Peyer's patch (tissue), 4 donors: ENCODE data around the gene CLASP1. TPM values are rescaled to one million over a fixed set of nuclear protein-coding genes. Genes with fewer than 3 reads are reported as not detected.

Experiments
- DNase-seq, 3 donors: peaks; one replicate each; pipeline ENCODE4 v3.0.0-alpha.2; 2017 to 2019
- H3K27ac ChIP-seq, 4 donors: fragments of 200-600 bp; sonication (generic); one replicate each; pipeline ENCODE4 v1.5.1; 2016 to 2019
- H3K27me3 ChIP-seq, 2 donors: fragments of 200-600 bp; sonication (generic); one replicate each; pipeline ENCODE4 v1.5.1; 2019
- H3K36me3 ChIP-seq, 3 donors: fragments of 200-600 bp; sonication (generic); one replicate each; pipeline ENCODE4 v1.5.1; 2016 to 2019
- H3K4me1 ChIP-seq, 4 donors: fragments of 200-600 bp; sonication (generic); one replicate each; pipeline ENCODE4 v1.5.1; 2016 to 2019
- H3K4me3 ChIP-seq, 4 donors: fragments of 200-600 bp; sonication (generic); 1 replicate in 3 of 4; 2 replicates in 1 of 4; pipeline ENCODE4 v1.5.1; 2016 to 2019; ENCODE audit warnings: mild to moderate bottlenecking in 1 of 4
- H3K9me3 ChIP-seq, 4 donors: fragments of 200-600 bp; sonication (generic); one replicate each; pipeline ENCODE4 v1.5.1; 2016 to 2019; ENCODE audit warnings: mild to moderate bottlenecking in 1 of 4
- POLR2A ChIP-seq, 2 donors: fragments of 450-650 bp; IDR thresholded peaks; one replicate each; pipeline ENCODE4 v1.5.1; 2017; ENCODE audit warnings: antibody characterized with exemption in 2 of 2, mild to moderate bottlenecking in 2 of 2, moderate library complexity in 2 of 2
- total RNA-seq, 4 donors: library from RNA; depleted of rRNA; stranded (reverse); fragments of >200 nt; gene quantifications; one replicate each; pipeline ENCODE4 v1.1.0, GENCODE V29; 2016
- TF ChIP-seq, protein P1 (sequence below), 6 experiments: fragments of 450-650 bp in 4 of 6; fragments of 200-600 bp in 2 of 6; sonication (generic) in 1 of 6; IDR thresholded peaks; one replicate each; pipeline ENCODE4 v1.5.1; 2017 to 2019; ENCODE audit warnings: antibody characterized with exemption in 6 of 6, mild to moderate bottlenecking in 3 of 6, moderate library complexity in 1 of 6

The CLASP1 gene
- total RNA-seq, 4 donors from 2014 or later, result 30.5 to 130 (median 73.7) TPM

GRCh38 chr2:121591199-121591598 lies 58.1 kb downstream of the CLASP1 start:
- DNase-seq, result no peak
- TF ChIP-seq POLR2A (IDR thresholded peaks at IDR 0.05), result no peak
- TF ChIP-seq, protein P1, sequence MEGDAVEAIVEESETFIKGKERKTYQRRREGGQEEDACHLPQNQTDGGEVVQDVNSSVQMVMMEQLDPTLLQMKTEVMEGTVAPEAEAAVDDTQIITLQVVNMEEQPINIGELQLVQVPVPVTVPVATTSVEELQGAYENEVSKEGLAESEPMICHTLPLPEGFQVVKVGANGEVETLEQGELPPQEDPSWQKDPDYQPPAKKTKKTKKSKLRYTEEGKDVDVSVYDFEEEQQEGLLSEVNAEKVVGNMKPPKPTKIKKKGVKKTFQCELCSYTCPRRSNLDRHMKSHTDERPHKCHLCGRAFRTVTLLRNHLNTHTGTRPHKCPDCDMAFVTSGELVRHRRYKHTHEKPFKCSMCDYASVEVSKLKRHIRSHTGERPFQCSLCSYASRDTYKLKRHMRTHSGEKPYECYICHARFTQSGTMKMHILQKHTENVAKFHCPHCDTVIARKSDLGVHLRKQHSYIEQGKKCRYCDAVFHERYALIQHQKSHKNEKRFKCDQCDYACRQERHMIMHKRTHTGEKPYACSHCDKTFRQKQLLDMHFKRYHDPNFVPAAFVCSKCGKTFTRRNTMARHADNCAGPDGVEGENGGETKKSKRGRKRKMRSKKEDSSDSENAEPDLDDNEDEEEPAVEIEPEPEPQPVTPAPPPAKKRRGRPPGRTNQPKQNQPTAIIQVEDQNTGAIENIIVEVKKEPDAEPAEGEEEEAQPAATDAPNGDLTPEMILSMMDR (IDR thresholded peaks at IDR 0.05), result no peak
- H3K36me3 ChIP-seq, result no peaks in the 10 kb centered on the region

GRCh38 chr2:121588357-121588756 lies 60.9 kb downstream of the CLASP1 start:
- no peaks in the 10 kb centered on the region for H3K9me3 ChIP-seq
- H3K27me3 ChIP-seq, result no peaks in the 10 kb centered on the region
- no peak overlapping the region for H3K27ac ChIP-seq
- H3K4me1 ChIP-seq, result no peaks in the 10 kb centered on the region
- DNase-seq, result no peak
- TF ChIP-seq, protein P1 (IDR thresholded peaks at IDR 0.05), result no peak
- TF ChIP-seq POLR2A (IDR thresholded peaks at IDR 0.05), result no peak
- no peaks in the 10 kb centered on the region for H3K36me3 ChIP-seq
- no peak overlapping the region for H3K4me3 ChIP-seq

More at GRCh38 chr2:121591199-121591598, 58.1 kb downstream of the CLASP1 start:
- Histone ChIP-seq H3K4me3 (no peak overlapping the region), H3K27ac (no peak overlapping the region), H3K4me1 (no peaks in the 10 kb centered on the region), H3K9me3 (no peaks in the 10 kb centered on the region), H3K27me3 (no peaks in the 10 kb centered on the region)

- no peak for TF ChIP-seq POLR2A (IDR thresholded peaks at IDR 0.05)
- TF ChIP-seq, protein P1 (IDR thresholded peaks at IDR 0.05), result no peak
- no peaks in the 10 kb centered on the region for H3K9me3 ChIP-seq
- no peaks in the 10 kb centered on the region for H3K27me3 ChIP-seq
- DNase-seq, result no peak
- H3K4me3 ChIP-seq, result no peak overlapping the region
- H3K27ac ChIP-seq, result no peak overlapping the region
- no peaks in the 10 kb centered on the region for H3K4me1 ChIP-seq
- H3K36me3 ChIP-seq, result no peaks in the 10 kb centered on the region
Measured at GRCh38 chr2:121587131-121587530, 62.1 kb downstream of the CLASP1 start.

GRCh38 chr2:121584741-121585140 lies 64.5 kb downstream of the CLASP1 start:
- no peak overlapping the region for H3K4me3 ChIP-seq
- no peak for TF ChIP-seq POLR2A (IDR thresholded peaks at IDR 0.05)
- TF ChIP-seq, protein P1 (IDR thresholded peaks at IDR 0.05), result no peak
- H3K9me3 ChIP-seq, result no peaks in the 10 kb centered on the region
- H3K4me1 ChIP-seq, result no peaks in the 10 kb centered on the region
- H3K27me3 ChIP-seq, result no peaks in the 10 kb centered on the region
- H3K36me3 ChIP-seq, result no peaks in the 10 kb centered on the region
- no peak for DNase-seq
- no peak overlapping the region for H3K27ac ChIP-seq

- TF ChIP-seq POLR2A (IDR thresholded peaks at IDR 0.05), result no peak
- TF ChIP-seq, protein P1 (IDR thresholded peaks at IDR 0.05), result no peak
- DNase-seq, result no peak
- no peaks in the 10 kb centered on the region for H3K27me3 ChIP-seq
- no peaks in the 10 kb centered on the region for H3K4me1 ChIP-seq
- H3K9me3 ChIP-seq, result no peaks in the 10 kb centered on the region
- H3K27ac ChIP-seq, result no peak overlapping the region
- no peaks in the 10 kb centered on the region for H3K36me3 ChIP-seq
- H3K4me3 ChIP-seq, result no peak overlapping the region
Measured at GRCh38 chr2:121583555-121583954, 65.7 kb downstream of the CLASP1 start.

GRCh38 chr2:121582272-121582671 lies 67.0 kb downstream of the CLASP1 start:
- TF ChIP-seq POLR2A (IDR thresholded peaks at IDR 0.05), result no peak
- TF ChIP-seq, protein P1 (IDR thresholded peaks at IDR 0.05), result no peak
- DNase-seq, result no peak
- H3K4me3 ChIP-seq, result no peak overlapping the region

More at GRCh38 chr2:121582272-121582671, 67.0 kb downstream of the CLASP1 start:
- Histone ChIP-seq H3K27ac (no peak overlapping the region), H3K4me1 (no peaks in the 10 kb centered on the region), H3K27me3 (no peaks in the 10 kb centered on the region), H3K9me3 (no peaks in the 10 kb centered on the region), H3K36me3 (no peaks in the 10 kb centered on the region)
